ENCODE measurements around the gene DNAAF3.
"Not testable (repeated sequence)": the region's sequence is repeated elsewhere in the genome, so short reads cannot be mapped to it uniquely, and the experiment has no call there.

The DNAAF3 gene

DNA sequence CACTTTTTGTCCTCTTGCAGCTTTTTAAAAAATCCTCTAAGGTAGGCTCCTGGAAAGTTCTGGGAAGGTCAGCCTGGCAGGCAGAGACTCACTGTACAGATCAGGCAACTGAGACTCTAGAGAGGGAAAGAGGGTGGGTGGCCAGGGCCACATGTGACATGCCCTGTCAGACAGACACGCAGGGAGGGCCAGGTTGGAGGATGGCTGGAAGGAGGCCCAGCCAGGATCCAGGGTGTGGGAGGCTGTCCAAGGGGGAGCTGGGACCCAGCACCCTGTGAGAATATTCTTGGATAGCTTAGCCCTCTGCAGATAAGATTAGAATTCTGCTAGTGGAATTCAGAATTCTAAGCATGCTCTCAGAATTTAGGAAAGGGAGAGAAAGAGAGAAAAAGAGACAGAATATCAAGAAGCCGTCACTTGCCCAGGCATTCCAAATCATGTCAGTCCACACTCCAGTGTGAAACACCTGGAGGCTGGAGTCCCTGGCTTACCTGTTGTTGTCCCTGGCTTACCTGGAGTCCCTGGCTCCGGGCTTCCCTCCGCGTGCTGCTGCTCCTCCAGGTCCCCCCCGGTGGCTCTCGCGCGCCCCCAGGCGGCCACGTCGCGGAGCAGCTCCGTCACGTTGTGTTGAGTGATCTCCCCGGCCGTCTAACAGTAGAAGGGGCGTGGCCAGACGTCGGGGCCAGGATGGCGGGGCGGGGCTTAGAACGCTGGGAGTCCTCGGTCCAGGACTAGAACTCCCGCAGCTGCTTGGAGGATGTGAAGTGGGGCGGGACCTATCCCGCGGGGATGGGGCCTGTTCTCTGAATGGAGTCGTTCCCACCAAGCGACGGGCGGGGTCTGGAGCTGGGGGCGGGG, 6.1 kb downstream of the DNAAF3 start:
- H3K4me2 ChIP-seq: peak overlapping the region; percentile 44 to 92 (median 85); a peak in 21 of 22 replicates
- H3K9ac ChIP-seq: peak overlapping the region in 7 of 11 experiments; percentile 35 to 63 (median 44); a peak in 12 of 22 replicates

DNA sequence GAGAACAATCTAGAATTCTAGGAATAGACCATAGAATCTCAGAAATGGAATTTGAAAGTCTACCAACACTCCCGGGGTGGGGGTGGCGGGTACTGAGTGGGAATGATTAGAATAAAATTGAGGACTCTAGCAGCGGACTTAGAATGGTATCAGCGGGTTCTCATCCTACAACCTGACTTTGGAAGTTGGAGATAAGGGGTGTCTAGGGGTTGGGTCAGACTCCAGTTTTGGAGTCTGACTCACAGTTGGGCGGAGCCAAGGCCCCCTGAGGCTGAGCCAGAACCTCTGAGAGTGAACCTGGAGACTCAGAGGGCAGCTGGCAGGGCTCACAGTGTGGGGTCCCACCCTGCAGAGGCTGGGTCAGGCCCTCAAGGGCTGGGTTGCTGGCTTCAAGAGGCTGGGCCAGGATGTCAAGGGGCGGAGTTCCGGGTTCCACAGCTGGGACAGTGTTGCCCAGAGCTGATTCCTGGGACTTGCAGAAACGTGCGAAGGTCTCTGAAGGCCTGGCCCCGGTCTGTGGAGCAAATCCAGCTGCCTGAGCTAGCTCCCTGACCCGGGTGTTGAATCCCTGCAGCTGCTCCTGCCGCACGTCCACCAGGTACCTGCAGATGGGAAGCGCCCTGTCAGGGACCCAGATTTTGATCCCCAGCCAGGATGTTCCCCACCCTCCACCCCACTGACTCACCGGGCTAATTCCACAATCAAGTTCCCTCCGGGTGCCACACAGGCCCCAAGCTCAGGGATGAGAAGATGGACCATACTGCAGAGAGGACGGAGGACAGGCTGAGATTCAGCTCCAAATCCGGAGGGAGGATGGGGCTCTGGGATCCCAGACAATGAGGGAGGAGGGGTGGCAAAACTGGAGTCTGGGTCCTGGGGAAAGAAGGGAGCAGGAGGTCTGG, 7.3 kb downstream of the DNAAF3 start:
- H3K9ac ChIP-seq: peak overlapping the region in 9 of 11 experiments; percentile 21 to 63 (median 44); a peak in 15 of 22 replicates
- TF ChIP-seq Cebpa-rat (IDR thresholded peaks at IDR 0.05): no peak
- peak overlapping the region; percentile 29 to 92 (median 85) for H3K4me2 ChIP-seq
- no peaks in the 10 kb centered on the region for H3K36me3 ChIP-seq
- peaks cover 30 to 54% (median 52%) of the 10 kb centered on the region in 10 experiments for H3K4me1 ChIP-seq
- H3K9me3 ChIP-seq (replicated peaks in 1 of 11): no peaks in the 10 kb centered on the region
- H3K27me3 ChIP-seq: peaks cover 0 to 11% (median 0%) of the 10 kb centered on the region in 11 experiments; a peak in 8 of 22 replicates
- peak overlapping the region in 7 of 10 experiments; percentile 18 to 40 (median 32); a peak in 9 of 20 replicates for H3K4me3 ChIP-seq
- no peaks in the 10 kb centered on the region; a peak in 2 of 22 replicates for H4K20me1 ChIP-seq
- peak overlapping the region in 7 of 11 experiments; percentile 26 to 58 (median 49); a peak in 11 of 22 replicates for H3K27ac ChIP-seq

More for the DNA sequence above, 6.1 kb downstream of the DNAAF3 start:
- H3K27me3 ChIP-seq: peaks cover 0 to 11% (median 0%) of the 10 kb centered on the region in 11 experiments; a peak in 8 of 22 replicates
- no peaks in the 10 kb centered on the region; a peak in 2 of 22 replicates for H4K20me1 ChIP-seq
- no peak for TF ChIP-seq Cebpa-rat (IDR thresholded peaks at IDR 0.05)
- H3K27ac ChIP-seq: peak overlapping the region in 2 of 11 experiments; percentile 28 to 58; a peak in 2 of 22 replicates
- H3K4me3 ChIP-seq: peak overlapping the region in 5 of 10 experiments; percentile 5 to 40 (median 26); a peak in 4 of 20 replicates
- H3K4me1 ChIP-seq: peaks cover 30 to 49% (median 47%) of the 10 kb centered on the region in 10 experiments
- H3K36me3 ChIP-seq: no peaks in the 10 kb centered on the region
- H3K9me3 ChIP-seq (replicated peaks in 1 of 11): no peaks in the 10 kb centered on the region

DNA sequence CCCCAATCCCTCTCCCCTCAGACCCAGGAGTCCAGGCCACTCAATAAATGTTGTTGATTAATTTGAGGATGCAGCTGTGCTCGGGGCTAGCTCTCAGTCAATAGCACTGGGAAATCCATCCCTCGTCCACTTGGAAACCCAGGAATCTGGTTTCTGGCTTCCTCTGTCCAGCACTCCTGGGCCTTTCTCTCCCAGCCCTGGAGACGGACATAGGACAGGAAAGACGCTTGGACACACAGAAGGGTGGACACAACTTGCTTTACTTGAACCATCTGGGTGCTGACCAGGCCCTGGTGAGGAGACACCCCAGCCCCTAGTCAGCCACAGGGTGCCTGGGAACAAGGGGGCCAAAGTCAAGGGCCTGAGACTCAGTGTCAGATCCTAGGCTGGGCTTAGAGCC, 8.0 kb downstream of the DNAAF3 start:
- H3K36me3 ChIP-seq: no peaks in the 10 kb centered on the region
- peaks cover 0 to 11% (median 0%) of the 10 kb centered on the region in 11 experiments; a peak in 8 of 22 replicates for H3K27me3 ChIP-seq
- peaks cover 30 to 61% (median 58%) of the 10 kb centered on the region in 10 experiments for H3K4me1 ChIP-seq
- H3K9me3 ChIP-seq (replicated peaks in 1 of 11): no peaks in the 10 kb centered on the region
- H3K27ac ChIP-seq: peak overlapping the region in 6 of 11 experiments; percentile 15 to 58 (median 51); a peak in 7 of 22 replicates
- H3K4me3 ChIP-seq: no peak overlapping the region
- no peaks in the 10 kb centered on the region; a peak in 2 of 22 replicates for H4K20me1 ChIP-seq
- no peak for TF ChIP-seq Cebpa-rat (IDR thresholded peaks at IDR 0.05)
- H3K4me2 ChIP-seq: peak overlapping the region; percentile 29 to 92 (median 85)
- H3K9ac ChIP-seq: peak overlapping the region in 4 of 11 experiments; percentile 9 to 44 (median 30); a peak in 2 of 22 replicates

DNA sequence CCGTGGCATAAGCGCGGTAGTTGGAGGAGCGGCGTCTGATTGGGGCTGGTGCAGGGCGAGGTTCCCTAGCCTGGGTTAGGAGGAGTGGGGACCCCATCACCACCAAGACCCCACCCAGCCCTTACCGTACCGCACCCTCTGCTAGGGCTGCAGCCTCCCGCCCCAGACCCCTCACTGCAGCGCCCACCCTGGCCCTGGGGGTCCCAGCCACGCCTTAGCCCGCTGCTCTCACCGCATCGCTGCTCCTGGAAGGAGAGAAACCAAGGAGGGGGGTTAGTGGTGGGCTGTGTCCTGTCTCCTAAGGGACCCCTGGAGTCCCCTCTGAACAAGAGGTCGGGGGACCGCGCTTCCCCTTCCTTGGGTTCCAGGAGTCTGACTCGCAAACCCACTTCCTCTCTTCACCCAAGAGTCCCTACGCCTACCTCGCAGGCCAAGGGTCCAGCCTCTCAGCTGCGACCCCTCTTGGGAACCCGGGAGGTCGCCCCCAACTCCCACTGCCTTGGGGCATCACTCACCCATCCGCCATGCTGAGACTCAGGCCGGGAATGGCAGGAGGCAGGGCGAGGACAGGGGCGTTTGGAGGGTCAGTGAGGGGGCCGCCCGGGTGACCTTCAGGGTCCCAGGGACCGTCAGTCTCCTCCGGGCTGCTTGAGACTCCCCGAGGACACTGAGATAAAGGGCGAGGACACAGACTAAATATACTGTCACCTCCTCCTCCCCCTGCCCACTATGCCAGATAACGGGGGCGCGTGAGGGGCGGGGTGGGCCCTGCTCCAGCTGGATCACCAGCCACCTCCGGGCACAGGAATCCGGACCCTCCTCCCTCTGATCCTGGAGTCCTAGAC, 9.1 kb downstream of the DNAAF3 start, which contains the start of gene TNNI3:
TSS of gene TNNI3 (minus strand) at position 669 of the 845 bp plus-strand sequence. CDS start at position 526, 143 bp downstream.
- Histone ChIP-seq H4K20me1 (no peaks in the 10 kb centered on the region; a peak in 2 of 22 replicates), H3K9me3 (replicated peaks in 1 of 11) (peaks cover 0 to 3% (median 0%) of the 10 kb centered on the region in 11 experiments; a peak in 7 of 22 replicates), H3K27ac (peak within 1 kb of the TSS in 7 of 11 experiments; percentile 22 to 58 (median 53); a peak in 12 of 22 replicates), H3K9ac (peak within 1 kb of the TSS in 7 of 11 experiments; percentile 25 to 44 (median 32); a peak in 11 of 22 replicates), H3K4me2 (peak within 1 kb of the TSS; percentile 80 to 96 (median 87)), H3K4me3 (peak within 1 kb of the TSS; percentile 35 to 60 (median 46)), H3K4me1 (peaks cover 30 to 72% (median 70%) of the 10 kb centered on the region in 10 experiments), H3K36me3 (no peaks in the 10 kb centered on the region), H3K27me3 (peaks cover 0 to 11% (median 0%) of the 10 kb centered on the region in 11 experiments; a peak in 8 of 22 replicates)
- no peak for TF ChIP-seq Cebpa-rat (IDR thresholded peaks at IDR 0.05)

DNA sequence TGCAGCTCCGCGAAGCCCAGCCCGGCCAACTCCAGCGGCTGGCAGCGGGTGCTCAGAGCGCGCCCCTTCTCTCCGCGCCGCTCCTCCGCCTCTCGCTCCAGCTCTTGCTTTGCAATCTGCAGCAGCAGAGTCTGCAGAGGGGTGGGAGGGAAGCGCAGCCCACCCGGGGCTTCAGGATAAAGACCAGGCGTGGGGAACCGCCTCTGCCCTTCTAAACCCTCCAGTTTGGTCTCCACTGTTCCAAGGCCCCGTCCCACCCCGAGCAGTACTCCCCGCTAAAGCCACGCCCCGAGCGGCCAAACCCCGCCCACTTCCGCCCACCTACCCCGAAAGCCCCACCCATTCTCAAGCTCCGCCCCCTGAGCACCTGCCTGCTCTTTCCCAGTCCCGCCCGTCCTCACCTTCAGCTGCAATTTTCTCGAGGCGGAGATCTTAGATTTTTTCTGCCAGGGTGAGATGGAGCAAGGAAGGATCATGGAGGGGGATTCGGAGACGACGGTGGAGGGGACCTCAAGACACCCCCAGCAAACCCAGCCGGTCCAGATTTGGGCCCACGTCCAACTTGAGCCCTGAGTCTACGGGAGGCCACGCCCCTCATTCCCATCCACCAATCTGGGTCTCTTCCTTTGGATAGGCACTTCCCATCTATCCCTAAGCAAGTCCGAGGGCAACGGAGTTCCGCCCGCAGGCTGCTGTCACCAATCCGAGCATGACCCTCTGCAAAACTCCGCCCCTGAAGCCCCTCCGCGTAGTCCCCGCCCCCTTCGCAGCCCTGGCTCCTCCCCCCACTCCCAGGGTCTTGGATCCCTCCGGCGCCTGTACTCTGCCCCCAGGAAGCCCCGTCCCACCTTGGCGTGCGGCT, 10.0 kb downstream of the DNAAF3 start:
- Histone ChIP-seq H3K4me2 (peak overlapping the region; percentile 80 to 96 (median 87)), H3K9me3 (replicated peaks in 1 of 11) (peaks cover 0 to 11% (median 8%) of the 10 kb centered on the region in 11 experiments; a peak in 19 of 22 replicates), H3K27me3 (peaks cover 0 to 11% (median 0%) of the 10 kb centered on the region in 11 experiments; a peak in 5 of 22 replicates), H3K4me1 (peaks cover 37 to 81% (median 78%) of the 10 kb centered on the region in 10 experiments), H3K9ac (peak overlapping the region in 6 of 11 experiments; percentile 25 to 43 (median 35); a peak in 7 of 22 replicates), H3K36me3 (no peaks in the 10 kb centered on the region), H3K4me3 (peak overlapping the region; percentile 35 to 60 (median 46)), H3K27ac (peak overlapping the region in 6 of 11 experiments; percentile 22 to 48 (median 41); a peak in 5 of 22 replicates), H4K20me1 (no peaks in the 10 kb centered on the region; a peak in 2 of 22 replicates)
- no peak for TF ChIP-seq Cebpa-rat (IDR thresholded peaks at IDR 0.05)

DNA sequence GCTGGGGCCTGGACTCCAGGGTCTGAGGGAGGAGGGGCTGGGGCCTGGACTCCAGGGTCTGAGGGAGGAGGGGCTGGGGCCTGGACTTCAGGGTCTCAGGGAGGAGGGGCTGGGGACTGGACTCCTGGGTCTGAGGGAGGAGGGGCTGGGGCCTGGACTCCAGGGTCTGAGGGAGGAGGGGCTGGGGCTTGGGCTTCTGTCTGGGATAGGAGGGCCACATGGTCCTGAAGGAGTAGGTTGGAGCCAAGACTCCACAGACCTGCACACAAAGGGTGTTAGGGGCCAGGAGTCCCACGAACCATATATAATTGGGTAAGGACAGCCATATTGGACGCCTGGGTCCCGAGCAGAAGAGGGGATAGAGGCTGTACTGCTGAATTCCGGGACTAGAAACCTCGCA, 10.6 kb downstream of the DNAAF3 start:
- not testable (repeated sequence) for H3K36me3 ChIP-seq, H4K20me1 ChIP-seq, H3K27ac ChIP-seq, H3K9ac ChIP-seq
- H3K4me1 ChIP-seq: peaks cover 43 to 87% (median 81%) of the 10 kb centered on the region in 10 experiments
- peak overlapping the region in 2 of 10 experiments; percentile 44 to 48; a peak in 1 of 20 replicates for H3K4me3 ChIP-seq
- H3K27me3 ChIP-seq: peaks cover 0 to 11% (median 0%) of the 10 kb centered on the region in 11 experiments; a peak in 2 of 22 replicates
- H3K4me2 ChIP-seq: peak overlapping the region; percentile 80 to 96 (median 87); a peak in 21 of 22 replicates
- peaks cover 0 to 14% (median 9%) of the 10 kb centered on the region in 11 experiments; a peak in 19 of 22 replicates for H3K9me3 ChIP-seq (replicated peaks in 1 of 11)

Data from BLaER1 treated with 17β-estradiol and CSF1 and Interleukin-3, amounts not matched to agents 10 nM and 100 nM (cell line).